ENCODE results near the gene MUC15.

Gene MUC15

DNA sequence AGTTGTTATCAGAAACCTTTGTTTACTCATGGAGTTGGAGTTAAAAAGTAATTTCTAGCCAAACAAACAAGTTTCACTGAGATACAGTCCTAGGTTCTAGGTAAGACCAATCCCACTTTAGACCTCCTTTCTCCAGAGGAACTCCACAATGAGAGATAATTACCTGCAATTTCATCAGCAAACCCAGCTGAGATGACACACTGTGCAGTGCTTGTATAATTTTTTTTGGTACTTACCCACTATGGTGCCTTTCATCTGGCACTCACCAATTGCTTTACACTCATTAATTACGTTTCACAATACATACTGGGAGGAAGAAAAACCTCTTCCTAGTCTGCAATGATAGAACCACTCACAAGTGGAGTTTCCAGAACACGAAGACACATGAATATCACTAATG, 1.8 kb upstream of the MUC15 start:
- DNase-seq (ENCODE audit: low read depth): no peak

DNA sequence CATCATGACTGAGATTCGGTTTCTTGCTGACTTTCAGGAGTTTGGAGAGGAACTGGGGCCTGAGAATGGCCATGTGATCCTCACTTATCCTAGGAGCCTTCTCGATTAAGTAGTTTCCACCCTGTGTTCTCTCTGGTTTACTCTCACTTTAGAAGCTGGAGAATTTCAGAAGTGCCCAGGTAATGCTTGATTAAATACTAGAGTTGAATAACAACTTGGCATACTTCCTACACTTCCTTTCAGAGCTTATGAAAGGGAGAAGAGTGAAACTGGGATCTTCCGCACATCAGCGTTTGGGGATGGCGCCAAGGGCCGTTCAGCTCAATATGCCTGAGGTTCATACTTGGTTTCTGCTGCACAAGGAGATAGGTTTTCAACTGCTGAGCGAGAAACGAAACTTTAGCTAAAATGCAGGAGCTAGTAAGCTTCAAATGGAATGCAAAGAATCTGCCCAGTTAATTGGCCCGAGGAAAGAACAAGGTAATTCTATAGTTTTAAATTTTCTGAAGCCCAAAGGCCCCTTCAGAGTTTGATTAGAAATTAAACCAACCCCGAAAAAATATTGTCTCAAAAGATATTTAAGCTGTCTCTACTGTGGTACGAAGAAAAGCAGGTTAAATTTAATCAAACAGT, 823 bp upstream of the MUC15 start:
- no peak for DNase-seq (ENCODE audit: low read depth)

DNA sequence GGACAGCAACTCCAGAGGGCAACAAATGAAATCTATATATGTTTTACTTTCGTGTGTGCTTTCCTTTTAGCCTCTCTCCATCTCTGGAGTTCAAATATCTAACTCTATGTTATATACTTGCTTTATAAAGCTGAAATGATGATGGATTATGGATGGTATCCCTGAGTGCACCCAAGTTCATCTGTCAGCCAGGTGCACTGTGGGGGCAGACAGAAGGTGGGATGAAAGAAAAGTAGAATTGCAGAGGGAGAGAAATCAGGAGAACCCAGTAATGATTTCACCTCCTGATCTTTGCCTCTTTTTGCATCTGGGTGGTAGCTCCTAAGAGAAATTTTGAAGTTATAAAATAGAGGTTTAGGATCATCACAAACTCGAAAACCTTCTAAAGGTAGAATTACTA, 2.4 kb downstream of the MUC15 start:
- no peak for DNase-seq (ENCODE audit: low read depth)

DNA sequence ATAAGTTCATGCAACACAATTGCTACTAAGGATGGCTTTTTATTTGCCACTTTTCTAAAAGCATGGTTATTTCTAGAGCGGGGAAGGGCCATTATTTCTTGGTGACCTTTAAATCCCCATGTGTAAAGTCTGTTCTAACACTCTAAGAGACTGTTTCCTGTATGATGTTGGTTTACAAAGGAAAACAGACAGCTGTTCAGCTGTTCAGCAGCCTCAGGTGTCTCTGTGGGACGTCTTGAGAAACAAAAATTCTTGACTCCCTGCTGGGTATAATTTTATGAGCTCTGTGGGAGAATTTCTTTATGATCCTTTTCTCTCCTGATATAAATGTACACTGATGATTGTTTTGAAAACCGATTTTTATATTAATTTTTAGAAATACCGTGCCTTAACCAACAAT, 13.9 kb downstream of the MUC15 start:
- DNase-seq (ENCODE audit: low read depth): no peak

DNA sequence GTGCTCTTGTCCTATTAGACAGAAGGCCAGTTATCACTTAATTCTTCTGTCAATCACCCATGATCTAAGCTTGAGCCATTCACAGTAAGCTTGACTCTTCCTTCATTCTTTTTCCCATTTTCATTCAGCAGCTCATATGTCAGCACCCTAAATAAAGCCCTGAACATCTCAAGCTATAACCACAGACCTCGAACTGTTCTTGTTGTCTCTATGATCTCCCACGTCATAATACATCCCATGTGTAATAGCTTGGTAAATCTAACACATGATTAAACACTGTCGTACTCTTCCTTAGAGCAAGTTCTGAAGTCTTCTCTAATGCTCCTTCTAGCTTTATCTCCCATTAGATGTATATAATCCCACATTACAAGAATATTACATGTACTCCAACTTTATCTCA, 14.4 kb downstream of the MUC15 start:
- DNase-seq (ENCODE audit: low read depth): no peak

DNA sequence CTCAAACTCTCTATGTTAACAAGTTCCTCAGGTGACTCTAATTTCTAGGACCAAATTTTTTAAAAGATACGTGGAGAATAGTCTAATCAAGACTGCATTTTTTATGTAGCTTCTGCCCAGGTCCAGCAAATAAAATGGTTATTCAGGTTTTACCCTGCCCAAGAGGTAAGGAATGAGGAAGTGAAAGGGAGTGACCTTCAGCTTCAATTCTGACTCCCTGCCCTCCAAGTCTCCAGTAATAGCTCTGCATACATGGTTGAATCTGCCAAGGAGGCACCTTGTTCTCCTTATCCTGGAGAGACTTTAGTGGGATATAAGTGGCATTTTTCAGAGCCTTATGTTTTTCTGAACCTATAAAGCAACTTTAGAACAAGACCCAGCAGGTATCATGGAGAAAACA, 15.5 kb downstream of the MUC15 start:
- no peak for DNase-seq (ENCODE audit: low read depth)

DNA sequence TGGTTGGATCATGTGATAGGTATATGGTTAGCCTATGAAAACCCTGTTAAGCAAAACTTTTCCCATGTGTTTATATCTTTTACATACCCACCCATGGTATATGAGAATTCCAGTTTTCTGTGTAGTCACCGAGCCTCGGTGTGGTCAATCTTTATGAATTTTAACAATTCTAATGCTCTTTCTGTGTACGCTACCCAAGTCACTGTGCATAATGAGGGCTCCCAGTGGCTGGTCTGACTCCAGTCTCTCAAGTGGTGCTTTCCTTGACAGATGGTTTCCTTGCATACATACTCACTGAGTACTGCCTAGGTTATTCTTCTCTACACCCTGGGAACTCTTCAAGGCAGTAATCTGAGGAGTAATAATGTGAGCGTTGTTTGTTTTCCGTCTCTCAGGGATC, 17.6 kb downstream of the MUC15 start:
- no peak for DNase-seq (ENCODE audit: low read depth)

DNA sequence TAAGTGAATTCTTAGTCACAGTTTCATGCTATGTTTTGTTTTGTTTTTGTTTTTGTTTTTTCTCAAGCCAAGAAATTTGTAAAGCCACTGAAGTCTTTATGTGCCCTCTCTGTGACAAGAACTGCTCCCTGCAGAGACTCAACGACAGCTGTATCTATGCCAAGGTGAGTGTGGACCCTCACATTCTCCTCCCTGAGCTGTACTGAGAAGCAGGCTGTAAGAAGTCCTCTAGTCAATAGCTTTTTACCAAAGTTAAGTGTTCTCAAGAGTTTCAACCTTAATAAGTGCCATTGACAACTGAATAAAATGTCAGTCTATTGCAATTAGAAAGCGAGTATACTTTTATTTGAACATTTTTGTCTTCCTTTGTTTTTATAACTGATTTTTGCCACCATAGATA, 18.9 kb downstream of the MUC15 start:
- no peak for DNase-seq (ENCODE audit: low read depth)

DNA sequence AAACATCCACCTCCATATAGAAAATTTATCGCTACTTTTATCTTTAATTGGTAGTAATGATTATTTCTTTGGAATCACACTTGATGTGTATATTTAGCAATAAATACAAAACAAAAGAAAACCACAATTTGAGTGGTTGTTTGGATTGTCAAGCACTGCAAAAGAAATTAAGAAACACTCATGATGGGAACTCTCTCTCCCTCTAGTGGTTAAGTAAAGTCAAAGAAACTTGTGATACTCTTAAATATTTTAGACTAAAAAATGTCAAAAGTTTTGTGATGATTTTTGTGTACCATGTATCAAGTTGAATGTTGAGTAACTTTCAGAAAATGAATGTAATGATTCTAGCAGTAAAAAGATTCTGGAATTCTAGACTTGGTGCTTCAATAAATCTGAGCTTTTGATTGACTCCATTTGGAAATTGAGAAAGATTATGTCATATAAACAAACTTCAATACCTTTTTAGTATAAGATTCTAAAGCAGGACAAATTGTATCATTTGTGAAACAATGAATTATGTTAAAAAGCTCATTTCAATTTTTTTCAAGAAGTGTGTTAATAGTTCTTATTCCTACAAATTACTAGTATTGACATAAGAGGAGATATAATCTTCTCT, 20.8 kb downstream of the MUC15 start:
- DNase-seq (ENCODE audit: low read depth): no peak

DNA sequence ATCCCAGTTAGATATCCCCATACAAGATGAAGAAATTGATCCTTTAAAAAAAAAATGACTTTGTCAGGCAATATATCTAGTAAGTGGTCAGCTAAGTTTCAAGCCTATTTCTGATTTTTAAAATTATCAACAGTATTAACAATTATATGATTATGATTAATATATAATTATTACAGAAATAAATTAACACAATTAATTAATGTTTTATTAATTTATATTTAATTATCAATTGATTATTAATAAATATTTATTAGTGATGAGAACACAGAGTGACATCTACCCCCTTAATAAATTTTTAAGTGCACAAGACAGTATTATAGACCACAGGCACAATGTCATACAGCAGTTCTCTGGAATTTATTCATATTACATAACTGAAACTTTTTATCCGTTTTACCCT, 22.0 kb downstream of the MUC15 start:
- DNase-seq (ENCODE audit: low read depth): no peak

DNA sequence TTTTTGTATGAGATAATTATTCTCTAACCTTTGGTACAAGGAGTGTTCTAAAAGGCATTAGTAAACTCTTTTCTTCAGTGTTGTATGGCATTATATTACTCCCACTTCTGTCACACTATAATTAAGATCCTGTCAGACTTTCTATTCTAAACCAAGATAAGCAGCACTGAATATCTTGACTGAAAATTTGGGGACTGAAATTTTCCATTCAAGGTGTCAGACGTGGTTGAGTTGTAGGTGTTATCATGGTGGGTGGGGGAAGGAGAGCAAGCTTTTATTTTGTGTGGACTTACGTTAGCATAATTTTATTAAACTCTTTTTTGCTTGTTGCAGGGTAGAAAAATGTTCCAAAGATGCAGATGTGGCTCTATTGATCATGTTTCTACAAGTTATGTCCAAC, 22.9 kb downstream of the MUC15 start:
- no peak for DNase-seq (ENCODE audit: low read depth)

DNA sequence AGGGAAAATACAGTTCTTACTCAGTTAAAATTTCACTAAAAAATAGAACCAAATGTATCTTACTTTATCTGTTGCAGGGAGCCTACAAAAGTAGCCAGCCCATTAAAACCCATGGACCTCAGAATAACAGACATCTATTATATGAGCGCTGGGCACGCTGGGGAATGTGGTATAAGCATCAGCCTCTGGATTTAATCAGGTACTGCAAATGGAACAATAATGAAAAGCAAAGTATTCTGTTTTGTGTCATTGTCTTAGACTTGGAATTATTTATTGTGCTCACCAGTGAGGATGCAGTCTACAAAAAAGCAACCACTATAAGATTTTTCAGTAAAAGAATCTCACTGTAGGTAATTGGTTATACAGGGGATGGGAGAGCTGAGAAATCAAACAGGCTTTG, 30.2 kb downstream of the MUC15 start:
- no peak for DNase-seq (ENCODE audit: low read depth)

DNA sequence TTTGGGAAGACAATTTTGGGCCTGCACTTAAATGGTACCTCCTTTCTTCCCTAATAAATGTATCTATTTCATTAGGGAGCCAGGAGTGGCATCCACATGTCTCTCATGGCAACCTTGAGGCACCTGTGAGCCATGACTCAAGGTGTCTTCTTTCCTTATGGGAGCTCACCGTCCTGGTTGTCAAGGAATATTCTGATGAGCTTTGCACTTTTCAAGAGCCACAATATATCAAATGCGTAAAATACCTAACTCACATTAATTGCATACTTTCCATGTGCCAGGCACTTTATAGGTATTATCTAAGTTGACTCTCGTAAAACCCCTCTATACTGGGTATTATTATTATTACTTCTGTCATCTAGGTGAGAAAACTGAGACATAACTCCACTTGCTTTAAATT, 32.5 kb downstream of the MUC15 start:
- DNase-seq (ENCODE audit: low read depth): no peak

DNA sequence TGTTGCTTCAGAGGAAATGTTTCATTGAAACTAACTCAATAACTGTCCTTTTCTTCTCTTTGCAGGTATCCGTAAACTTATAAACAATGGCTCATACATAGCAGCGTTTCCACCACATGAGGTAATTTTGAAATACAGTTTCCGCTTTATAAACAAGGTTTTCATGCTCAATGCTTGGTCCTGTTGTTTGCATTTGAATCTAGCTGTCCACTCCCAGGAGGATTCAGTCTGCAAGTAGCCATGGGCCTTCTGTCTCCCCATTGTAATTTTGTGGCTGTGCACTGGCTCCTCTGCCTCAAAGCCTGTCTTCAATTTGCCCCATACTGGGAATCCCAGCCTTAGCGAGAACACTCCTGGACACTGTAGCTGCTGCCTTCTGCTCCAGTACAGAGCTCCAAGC, 34.7 kb downstream of the MUC15 start:
- no peak for DNase-seq (ENCODE audit: low read depth)

DNA sequence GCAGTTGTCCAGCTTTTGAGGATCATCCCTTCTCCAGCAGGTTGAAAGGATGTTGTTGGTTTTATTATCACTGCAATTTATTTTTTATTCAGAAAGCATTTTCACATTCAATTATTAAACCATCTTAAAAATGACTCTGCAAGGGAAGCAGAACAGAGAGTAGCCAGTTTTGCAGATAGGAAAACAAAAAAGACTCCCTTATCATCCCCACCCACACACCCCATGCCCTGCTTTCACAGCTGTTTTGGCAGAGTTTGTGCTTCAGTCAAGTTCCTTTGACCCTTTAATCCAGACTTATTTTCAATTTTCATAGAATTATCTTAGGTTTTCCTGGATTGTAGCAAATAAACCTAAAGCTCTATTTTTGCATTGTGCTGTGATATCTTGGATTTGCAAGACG, 44.4 kb downstream of the MUC15 start:
- DNase-seq (ENCODE audit: low read depth): no peak

DNA sequence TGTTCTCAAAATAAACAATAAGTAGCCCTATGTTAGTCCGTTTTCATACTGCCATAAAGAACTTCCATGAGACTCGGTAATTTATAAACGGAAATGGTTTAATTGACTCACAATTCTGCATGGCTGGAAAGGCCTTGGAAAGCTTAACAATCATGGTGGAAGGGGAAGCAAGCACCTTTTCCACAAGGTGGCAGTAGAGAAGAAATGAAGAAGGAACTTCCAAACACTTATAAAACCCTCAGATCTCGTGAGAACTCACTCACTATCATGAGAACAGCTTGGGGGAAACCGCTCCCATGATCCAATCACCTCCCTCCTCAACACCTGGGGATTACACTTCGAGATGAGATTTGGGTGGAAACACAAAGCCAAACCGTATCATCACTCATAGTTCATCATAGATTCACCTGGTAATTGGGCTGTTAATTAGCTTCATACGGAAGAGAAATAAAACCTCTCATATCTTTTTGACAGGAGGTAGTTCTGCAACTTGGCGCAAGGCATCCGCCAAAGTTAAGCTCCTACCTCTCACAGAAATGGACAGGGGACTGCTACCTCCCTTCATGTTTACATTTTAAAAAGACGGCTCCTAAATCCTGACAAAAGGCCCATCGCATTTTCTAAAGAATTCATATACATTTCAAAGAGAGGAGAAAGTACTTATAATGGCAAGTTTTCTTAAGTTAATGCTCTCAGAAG, 49.0 kb downstream of the MUC15 start:
- DNase-seq (ENCODE audit: low read depth): no peak

DNA sequence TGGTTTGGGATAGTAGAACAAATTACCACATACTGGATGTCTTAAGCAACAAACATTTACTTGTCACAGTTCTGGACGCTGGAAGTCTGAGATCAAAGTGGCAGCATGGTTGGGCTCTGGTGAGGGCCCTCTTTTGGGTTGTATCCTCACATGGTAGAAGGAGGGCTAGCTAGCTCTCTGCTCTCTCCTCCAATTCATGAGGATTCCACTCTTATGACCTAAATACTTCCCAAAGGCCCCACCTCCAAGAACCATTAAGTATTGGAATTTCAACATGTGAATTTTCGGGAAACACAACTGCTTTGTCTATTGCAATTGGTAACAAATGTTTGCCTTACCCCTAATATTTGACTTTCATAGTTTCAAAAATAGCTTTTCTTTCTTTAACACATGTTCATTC, 52.6 kb downstream of the MUC15 start:
- DNase-seq (ENCODE audit: low read depth): no peak

DNA sequence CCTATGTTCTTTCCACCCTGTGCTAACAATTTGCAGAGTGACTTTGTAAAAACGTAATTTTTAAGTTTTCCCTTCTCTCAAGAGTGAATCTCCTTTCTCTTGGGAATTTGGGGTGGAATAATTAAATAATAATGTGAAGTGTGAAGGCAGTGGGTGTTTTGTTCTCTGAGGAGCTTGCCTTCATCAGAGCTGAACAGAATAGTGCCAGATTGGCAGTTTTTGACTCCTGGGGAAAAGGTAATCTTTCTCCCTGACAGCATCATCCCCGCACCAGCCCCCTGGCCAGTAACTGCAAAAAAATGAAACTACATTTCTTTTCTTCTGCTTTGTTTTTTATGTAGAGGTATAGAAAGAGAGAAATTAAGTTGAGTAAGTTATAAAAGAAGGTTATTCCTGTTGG, 59.9 kb downstream of the MUC15 start:
- DNase-seq (ENCODE audit: low read depth): no peak

DNA sequence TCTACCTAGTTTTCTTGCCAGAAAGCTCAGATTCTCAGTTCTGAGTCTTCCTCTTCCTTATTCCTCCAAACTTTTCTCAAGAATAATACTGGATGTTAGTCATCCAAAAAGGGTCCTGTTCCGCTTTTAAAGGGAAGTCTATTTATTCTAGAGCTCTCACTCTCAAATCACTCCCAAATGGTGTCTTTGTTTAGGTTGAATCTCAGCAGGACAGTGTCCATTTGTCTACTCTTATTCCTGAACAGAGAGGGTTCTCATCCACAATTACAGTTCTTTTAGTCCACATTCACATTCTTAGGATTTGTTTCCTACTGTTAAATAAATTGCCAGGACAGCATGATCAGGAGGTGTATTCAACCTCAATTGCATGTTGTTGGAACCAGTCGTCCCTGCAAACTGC, 61.3 kb downstream of the MUC15 start:
- DNase-seq (ENCODE audit: low read depth): no peak

DNA sequence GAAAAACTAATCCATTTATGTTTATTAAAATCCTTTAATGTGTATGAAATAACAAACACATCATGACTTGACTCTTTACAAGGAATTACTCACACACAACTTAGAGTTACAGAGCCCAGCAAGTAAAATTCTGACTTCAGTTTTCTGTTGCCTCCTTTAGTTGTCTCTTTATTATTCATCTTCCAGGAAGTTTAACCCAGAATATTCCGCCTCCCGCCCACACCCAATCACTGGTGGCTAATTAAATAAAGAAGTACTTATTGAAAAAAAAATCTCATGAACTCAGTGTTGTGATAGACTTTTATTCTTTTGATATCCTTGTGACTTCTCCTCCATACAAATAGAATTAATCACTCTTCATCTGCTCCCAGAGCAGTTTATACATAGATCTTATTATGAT, 61.9 kb downstream of the MUC15 start:
- no peak for DNase-seq (ENCODE audit: low read depth)
